Epithelial cell of esophagus (primary cell): ENCODE results near the gene DLGAP5.
A peak's percentile ranks its signal among the peaks of the same experiment; 100 is the strongest.

ENCODE experiments used
- DNase-seq: peaks from one replicate; pipeline ENCODE4 v3.0.0; 2010; ENCODE audit warnings: low read depth
- H3K4me3 ChIP-seq: 2 replicates; pipeline ENCODE4 v1.5.1; 2011; ENCODE audit warnings: mild to moderate bottlenecking, low read length, control low read depth
- TF ChIP-seq, protein P1 (sequence below): IDR thresholded peaks from 2 replicates; pipeline ENCODE4 v1.5.1; 2011; ENCODE audit warnings: low read depth, mild to moderate bottlenecking, low read length, control low read depth, inconsistent platforms; ENCODE audit not compliant: insufficient read depth; ENCODE audit errors: missing control alignments

DLGAP5 gene

DNA sequence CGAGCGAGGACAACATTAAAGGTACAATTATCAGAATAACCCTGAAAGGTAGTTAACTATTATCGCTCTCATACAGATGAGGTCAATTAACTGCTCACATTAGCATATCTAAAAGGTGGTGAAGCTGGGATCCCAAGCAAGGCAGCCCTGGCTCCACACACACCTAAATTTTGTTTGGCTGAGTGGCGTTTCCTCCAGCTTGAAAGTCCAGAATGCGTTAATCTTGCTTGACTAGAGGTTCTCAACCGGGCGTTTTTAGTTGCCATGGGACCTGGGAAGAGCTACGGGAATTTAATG, 531 bp downstream of the DLGAP5 start:
- DNase-seq, result peak; percentile 13
- H3K4me3 ChIP-seq, result peak overlapping the region; percentile 95
- TF ChIP-seq, protein P1, sequence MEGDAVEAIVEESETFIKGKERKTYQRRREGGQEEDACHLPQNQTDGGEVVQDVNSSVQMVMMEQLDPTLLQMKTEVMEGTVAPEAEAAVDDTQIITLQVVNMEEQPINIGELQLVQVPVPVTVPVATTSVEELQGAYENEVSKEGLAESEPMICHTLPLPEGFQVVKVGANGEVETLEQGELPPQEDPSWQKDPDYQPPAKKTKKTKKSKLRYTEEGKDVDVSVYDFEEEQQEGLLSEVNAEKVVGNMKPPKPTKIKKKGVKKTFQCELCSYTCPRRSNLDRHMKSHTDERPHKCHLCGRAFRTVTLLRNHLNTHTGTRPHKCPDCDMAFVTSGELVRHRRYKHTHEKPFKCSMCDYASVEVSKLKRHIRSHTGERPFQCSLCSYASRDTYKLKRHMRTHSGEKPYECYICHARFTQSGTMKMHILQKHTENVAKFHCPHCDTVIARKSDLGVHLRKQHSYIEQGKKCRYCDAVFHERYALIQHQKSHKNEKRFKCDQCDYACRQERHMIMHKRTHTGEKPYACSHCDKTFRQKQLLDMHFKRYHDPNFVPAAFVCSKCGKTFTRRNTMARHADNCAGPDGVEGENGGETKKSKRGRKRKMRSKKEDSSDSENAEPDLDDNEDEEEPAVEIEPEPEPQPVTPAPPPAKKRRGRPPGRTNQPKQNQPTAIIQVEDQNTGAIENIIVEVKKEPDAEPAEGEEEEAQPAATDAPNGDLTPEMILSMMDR, result no peak

DNA sequence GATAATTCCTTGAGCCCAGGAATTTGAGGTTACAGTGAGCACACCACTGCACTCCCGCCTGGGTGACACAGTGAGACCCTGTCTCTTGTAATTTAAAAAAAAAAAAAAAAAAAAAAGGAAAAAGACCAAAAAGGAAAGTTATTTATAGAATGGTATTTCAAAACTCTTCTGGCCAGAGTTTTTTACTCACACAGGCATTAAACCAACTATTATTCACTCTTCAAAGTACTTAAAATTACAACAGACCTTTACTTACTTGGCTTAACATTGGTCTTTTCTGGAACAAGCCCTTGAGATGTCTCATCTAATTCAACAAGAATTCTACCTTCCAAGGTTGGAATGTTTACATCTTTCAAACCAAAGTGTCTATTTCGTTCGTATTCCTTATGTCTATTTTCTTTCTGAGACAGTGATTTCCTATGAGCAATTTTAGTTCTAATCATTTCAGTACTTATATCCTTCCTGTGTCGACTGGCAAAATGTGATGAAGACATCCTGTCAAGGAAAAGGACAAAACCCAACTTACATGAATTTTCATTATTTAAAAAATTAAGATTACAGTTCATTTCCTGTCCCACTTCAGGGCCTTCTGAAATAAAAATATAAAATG, 2.6 kb downstream of the DLGAP5 start:
- DNase-seq, result no peak
- no peak overlapping the region for H3K4me3 ChIP-seq
- TF ChIP-seq, protein P1, result no peak

DNA sequence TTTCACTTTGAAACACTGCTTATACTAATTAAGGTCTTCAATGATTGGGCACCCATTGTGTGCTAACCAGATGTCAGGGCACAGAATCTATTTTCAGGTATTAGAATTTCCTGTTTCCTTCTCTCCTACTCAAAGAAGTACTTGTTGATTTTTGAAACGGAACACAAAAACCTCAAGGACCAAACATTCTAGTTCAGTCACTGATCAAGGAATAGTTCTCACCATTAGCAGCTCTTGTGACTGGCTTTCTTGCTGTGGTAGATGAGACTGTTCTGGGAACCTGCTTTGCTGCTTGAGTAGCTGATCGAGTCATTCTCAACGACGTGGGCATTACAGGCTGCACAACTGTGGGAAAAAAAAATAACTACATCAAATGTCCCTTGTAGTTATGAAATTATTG, 11.0 kb downstream of the DLGAP5 start:
- TF ChIP-seq, protein P1, result no peak
- DNase-seq, result peak; percentile 71

DNA sequence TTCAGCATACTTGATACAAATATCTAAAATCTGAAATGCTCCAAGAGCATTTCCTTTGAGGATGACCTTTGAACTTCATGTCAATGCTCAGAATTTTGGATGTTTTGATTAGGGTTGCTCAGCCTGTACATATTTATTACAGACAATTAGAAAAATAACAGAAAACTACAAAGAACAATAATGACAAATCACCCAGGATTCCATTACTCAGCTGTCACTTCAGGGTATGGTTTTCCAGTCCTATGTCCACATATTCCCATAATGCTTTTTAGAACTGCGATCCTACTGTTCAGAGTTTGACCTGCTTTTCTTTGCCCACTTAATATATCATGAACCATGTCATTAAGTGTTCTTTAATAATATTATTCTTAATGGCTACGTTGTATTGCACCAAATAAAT, 11.4 kb downstream of the DLGAP5 start:
- TF ChIP-seq, protein P1, result no peak
- no peak overlapping the region for H3K4me3 ChIP-seq
- no peak for DNase-seq

More for the DNA sequence above, 11.0 kb downstream of the DLGAP5 start:
- no peak overlapping the region for H3K4me3 ChIP-seq

DNA sequence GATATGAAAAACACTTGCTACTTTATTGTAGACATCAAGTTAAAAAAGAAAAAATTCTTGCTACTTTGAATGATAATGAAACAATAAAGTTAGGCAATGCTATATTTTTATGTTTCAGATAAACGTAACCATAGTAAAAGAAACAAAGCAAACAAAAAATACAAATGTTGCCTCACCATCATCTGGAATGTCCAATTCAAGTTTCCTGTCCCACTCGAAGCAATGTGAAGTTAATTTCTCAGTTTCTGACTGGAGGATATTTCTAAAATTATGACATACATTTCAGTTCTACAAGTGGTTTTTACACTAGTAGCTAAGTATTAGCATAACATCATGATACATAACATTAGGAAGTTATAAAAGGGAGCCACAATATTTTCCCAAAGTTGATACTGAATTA, 20.9 kb downstream of the DLGAP5 start:
- TF ChIP-seq, protein P1, result no peak
- no peak overlapping the region for H3K4me3 ChIP-seq
- no peak for DNase-seq

DNA sequence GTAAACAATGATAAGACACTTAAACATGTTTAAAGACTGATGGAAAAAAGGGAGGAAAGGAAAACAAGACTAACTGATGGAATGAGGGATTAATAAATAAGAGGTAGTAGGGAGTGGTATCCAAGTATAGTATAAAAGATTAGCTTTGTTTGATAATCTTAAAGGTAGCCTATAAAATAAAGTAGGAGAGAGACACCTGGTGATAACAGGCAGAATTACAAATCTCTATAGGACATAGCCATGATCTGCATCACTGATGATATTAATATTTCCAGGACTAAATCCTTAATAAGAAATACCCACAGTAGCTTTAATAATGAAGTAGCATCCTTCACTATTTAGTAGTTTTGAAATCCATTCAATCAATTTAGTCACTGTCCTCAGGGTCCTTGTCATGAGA, 30.4 kb downstream of the DLGAP5 start:
- peak; percentile 49 for DNase-seq
- no peak overlapping the region for H3K4me3 ChIP-seq
- TF ChIP-seq, protein P1, result peak; percentile 43

DNA sequence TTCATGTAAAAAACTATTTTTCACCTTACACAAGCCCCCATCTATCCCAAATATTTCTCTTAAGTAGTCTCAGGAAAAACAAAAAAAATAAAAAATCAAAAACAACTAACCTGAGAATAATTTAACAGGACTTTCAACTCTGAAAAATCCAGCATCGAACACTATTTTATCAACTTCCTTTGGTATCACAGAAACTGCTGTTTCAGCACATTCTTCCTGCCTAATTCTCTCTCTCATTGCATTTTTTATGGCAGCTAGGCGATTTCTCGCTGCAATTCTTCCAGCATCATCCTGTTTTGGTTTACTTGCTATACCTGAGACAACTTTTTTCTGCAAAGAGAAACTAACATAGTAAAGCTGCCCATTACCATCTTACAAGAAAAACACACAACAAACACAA, 33.0 kb downstream of the DLGAP5 start:
- H3K4me3 ChIP-seq, result no peak overlapping the region
- DNase-seq, result no peak
- TF ChIP-seq, protein P1, result no peak
